GM20000 (cell line): ENCODE measurements around the gene ORMDL3.
A peak's percentile ranks its signal among the peaks of the same experiment; 100 is the strongest.
"Not testable (repeated sequence)": the region's sequence is repeated elsewhere in the genome, so short reads cannot be mapped to it uniquely, and the experiment has no call there.

Source experiments
- DNase-seq: peaks from one replicate; pipeline ENCODE4 v3.0.0; 2012; ENCODE audit warnings: low spot score
- TF ChIP-seq, protein P1 (sequence below): IDR thresholded peaks from 2 replicates; pipeline ENCODE4 v1.5.1; 2012; ENCODE audit warnings: mild to moderate bottlenecking, control low read depth; ENCODE audit errors: extremely low read depth, missing control alignments

The ORMDL3 gene

DNA sequence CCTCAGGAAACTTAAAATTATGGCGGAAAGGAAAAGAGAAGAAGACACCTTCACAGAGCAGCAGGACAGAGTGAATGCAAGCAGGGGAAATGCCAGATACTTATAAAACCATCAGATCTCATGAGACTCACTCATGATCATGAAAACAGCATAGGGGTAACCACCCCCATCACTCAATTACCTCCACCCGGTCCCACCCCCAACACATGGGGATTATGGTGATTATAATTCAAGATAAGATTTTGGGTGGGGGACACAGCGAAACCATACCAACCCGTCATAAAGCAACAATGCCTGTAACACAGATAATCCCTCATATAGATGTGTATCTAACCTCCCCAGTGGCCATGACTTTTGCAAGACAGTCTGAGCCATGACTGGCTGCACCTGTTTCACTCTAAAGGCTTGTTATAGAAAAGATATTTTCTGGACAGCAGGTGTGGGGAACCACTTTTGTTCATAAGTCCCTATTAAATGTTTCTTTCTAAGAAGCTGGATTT, 28.4 kb upstream of the ORMDL3 start:
- DNase-seq = no peak

DNA sequence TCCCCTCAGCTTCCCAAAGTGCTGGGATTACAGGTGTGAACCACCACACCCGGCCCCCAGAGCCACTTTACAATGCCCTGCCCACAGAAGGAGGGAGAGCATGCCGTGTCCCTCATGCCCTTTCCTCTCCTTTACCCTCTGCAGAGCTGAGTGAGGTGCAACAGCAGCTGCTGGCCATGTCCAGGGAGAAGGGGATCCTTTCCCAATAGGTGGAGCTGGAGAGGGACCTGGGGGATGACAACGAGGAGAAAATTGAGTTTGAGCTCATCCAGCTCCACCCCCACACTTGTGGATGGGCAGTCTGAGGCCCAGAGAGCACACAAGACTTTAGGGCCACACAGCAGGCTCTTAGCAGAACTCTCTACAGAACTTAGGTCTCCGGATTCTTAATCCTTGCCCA, 27.5 kb upstream of the ORMDL3 start:
- no peak for DNase-seq
- TF ChIP-seq, protein P1, sequence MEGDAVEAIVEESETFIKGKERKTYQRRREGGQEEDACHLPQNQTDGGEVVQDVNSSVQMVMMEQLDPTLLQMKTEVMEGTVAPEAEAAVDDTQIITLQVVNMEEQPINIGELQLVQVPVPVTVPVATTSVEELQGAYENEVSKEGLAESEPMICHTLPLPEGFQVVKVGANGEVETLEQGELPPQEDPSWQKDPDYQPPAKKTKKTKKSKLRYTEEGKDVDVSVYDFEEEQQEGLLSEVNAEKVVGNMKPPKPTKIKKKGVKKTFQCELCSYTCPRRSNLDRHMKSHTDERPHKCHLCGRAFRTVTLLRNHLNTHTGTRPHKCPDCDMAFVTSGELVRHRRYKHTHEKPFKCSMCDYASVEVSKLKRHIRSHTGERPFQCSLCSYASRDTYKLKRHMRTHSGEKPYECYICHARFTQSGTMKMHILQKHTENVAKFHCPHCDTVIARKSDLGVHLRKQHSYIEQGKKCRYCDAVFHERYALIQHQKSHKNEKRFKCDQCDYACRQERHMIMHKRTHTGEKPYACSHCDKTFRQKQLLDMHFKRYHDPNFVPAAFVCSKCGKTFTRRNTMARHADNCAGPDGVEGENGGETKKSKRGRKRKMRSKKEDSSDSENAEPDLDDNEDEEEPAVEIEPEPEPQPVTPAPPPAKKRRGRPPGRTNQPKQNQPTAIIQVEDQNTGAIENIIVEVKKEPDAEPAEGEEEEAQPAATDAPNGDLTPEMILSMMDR = no peak

More for the DNA sequence above, 28.4 kb upstream of the ORMDL3 start:
- TF ChIP-seq, protein P1 = no peak

DNA sequence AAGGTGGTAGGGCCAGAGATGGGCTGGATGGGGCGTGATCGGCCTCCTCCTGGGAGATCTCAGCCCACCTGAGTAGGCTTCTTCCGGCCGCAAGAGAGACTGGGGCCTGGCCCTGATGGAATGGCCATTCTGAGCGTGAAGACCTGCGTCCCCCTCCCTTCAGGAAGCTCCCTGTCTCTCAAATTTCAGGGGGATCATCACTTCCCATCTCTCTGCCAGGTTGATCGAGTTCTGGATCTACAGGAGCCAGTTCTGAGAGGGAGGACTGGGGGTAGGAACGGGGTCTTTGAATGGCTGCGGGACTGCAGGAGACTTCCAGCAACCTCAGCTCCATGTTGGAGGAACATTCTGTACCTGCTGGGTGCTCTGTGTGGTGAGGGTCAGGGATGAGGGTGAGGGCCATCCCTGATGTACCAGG, 26.1 kb upstream of the ORMDL3 start:
- TF ChIP-seq, protein P1 = no peak
- DNase-seq = no peak

DNA sequence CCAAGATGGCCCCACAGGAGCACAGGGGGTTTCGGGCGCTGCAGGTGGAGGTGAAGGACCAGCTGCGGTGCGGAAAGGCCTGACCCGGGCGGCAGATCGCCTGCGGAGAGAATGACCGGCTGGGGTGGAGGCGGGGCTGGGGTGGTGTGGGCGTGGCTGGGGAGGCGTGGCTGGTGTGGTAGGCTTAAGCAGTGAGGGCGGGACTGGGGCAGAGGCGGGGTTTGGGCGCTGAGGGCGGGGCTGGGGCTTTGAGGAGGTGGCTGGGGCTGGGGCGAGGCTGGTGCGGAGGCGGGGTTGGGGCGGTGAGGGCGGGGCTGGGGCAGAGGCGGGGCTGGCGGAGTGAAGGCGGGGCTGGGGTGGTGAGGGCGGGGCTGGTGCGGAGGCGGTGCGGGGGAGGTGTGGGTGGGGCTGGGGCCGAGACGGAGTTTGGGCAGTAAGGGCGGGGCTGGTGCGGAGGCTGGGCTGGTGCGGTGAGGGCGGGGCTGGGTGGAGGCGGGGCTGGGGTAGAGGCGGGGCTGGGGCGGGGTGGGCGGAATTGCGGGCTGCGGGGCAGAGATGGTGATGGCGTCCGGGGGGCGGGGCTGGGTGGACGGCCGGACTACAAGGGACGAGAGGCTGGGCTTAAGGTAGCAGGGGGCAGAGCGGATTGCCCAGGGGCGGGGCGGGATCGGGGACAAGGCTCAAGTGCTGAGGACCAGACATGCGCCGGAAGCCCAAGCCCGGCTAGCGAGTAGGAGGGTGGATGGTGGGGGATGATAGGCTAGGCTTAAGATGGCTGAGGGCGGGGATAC, 25.5 kb upstream of the ORMDL3 start:
- TF ChIP-seq, protein P1 = no peak
- peak; percentile 98 for DNase-seq

DNA sequence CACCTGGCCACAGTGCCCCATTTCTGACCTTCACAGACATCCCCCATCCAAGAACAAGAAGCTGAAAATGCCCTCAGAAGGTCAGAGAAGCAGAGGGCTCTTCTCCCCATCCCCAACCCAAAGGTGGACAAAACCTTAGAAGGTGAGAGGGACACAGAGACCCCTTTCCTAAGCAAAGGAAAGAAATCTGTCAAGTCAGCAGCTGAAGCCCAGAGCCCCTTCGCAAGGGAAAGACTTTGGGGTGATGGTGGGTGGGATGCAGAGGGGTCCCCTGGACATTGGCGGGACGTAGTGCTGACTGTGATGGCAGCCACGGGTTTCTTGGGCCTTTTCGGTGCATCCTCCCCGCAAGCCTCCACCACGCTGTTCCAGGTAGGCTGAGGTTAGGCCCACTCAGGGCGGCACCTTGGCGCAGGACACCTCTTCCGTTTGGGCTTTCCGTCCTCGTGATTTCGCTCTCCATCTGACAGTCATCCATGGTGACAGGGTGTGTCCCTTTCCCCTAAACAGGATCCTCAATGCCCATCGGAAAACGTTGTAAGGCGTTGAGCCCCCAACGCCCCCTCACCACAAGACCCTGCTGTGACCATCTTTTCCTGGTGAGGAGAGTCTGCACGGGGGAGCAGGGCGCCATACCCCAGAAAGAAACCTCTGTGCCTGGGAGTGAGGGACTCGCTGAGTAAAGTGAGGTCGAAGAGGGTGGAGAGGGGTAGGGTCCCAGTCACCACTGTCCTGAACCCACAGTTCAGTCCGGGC, 24.7 kb upstream of the ORMDL3 start:
- TF ChIP-seq, protein P1 = no peak
- DNase-seq = no peak

DNA sequence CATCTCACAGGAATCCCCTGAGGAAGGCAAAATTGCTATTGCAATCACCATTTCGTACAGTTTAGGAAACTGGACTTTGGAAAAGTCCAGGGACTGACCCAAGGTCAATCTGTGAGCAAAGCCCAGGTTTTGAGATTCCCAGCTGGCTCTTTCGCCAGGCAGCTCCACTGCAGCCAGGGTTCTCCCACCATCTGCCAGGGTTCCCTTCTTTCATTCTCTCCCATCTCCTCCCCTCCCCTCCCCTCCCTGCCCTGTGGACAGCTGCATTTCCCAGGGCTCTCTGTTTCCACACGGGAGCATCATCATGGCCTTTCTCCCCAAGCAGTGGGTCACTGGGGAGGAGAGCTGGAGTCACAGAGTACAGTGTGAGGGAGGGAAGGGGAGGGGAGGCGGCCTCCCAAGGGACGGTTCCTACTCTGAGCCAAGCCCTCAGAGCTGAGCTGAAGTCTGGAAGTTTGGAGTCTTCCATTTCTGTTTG, 23.5 kb upstream of the ORMDL3 start:
- TF ChIP-seq, protein P1 = no peak
- no peak for DNase-seq

DNA sequence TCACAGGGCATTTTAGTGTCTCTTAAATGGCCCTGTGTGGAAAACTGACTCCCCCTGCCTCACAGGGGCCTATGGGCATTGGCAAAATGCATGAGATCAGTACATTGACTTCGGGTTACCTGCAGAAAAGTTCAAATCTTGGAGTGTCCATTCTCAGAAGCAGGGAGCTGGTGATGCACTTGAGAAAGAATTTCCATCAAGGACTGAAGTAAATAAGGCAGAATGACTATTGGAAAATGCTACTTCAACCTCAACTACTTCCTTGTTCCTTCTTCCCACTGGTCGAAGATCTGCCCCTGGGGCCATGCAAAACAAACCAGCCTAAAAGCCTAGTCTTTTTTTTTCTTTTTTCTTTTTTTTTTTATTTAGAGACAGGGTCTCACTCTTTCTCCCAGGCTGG, 21.6 kb upstream of the ORMDL3 start:
- no peak for DNase-seq
- TF ChIP-seq, protein P1 = no peak

DNA sequence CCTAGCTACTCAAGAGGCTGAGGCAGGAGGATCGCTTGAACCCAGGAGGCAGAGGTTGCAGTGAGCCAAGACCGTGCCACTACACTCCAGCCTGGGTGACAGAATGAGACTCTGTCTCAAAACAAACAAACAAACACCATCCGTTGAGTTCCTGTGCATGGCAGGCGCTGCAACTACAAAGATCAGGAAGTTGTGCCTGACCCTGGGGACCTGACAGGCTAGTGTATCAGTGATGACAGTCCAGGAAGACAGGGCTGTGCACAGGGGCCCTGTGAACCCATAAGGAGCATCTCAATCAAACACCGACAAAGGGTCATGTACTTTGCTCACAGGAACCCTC, 21.1 kb upstream of the ORMDL3 start:
- not testable (repeated sequence) for DNase-seq
